Measurements from ENCODE around the gene ZDHHC7.
A peak's percentile ranks its signal among the peaks of the same experiment; 100 is the strongest.

Gene ZDHHC7

DNA sequence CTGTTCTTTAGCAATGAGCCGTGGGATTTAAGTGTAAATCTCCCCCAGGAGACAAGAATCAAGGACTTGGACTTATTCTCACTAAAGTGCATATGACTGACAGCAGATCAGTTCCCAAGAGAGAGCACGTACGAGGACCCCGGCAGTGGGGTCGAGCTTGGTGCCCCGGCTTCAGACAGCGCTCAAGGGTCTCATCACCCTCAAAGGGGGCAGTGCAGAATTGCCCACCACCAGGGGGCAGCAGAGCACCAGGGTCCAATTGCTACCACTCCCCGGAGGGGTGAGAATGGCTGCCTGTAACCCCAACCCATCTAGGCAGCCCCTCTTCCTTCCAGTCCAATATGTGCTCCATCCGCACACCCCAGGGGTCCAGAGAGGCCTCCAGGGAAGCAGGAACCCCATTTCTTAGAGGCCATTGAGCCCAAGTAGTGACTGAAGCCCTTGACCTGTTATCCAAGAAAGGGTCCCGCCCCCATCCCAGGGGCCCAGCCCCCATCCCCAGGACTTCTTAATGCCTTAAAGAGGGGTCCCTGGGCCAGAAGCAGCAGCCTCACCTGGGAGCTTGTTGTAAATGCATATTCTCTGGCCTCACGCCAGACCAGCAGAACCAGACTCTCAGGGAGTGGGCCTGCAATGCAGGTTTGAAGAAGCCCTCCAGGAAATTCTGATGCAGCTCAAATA lies 86.1 kb downstream of the ZDHHC7 start:
- peak; percentile 48 to 64 for DNase-seq (ENCODE audit: low read depth in 1 of 2, low spot score in 1 of 2)

DNA sequence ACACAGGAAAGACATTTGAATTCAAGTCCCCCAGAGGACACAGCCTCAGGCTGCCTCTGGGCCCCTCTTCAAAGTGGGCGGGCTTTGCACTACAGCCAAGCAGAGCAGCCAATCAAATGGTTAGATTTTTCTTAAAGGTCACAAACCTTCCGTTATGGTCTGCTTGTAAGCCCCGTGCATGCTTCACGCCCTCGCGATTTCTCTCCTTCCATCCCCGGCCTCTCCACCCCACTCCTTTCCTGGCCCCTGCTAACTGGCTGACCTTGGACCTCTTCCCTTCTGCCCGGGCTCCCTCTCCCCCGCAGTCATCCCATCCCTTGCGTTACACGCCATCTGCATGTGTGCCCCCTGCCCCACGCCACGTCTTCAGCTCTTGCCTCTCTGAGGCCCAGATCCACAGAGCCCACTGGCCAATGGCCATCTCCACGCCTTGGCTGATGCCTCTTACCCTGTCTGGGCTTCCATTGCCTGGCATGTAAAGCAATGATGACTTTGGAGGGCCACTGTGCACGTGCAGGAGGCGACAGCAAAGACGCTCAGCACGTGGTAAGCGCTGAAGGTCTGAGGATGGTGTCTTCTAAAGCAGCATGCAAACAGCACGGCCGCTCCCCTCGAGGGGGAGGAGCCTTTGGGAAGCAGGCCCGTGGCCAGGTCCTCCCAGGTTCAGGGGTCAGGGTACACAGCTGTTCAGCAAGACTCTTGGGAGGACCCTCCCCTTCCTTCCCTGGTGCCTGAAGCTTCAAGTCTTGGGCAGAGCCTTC lies 86.8 kb downstream of the ZDHHC7 start:
- DNase-seq (ENCODE audit: low read depth in 1 of 2, low spot score in 1 of 2): no peak

Measured in activated T-helper 1 cell treated with anti-CD3 and anti-CD28 coated beads, Interleukin-2, amount 50 U/mL, for 16 hours (primary cell).